Suprapubic skin (tissue), 4 donors: ENCODE data around the gene PDE11A. TPM values are rescaled to one million over a fixed set of nuclear protein-coding genes. Genes with fewer than 3 reads are reported as not detected.

Experiments
- DNase-seq, 2 donors: peaks; one replicate each; pipeline ENCODE4 v3.0.0-alpha.2; 2019; ENCODE audit warnings: low spot score in 2 of 2
- H3K27ac ChIP-seq: fragments of 200-600 bp; sonication (generic); one replicate; pipeline ENCODE4 v1.5.1; 2019
- H3K27me3 ChIP-seq: fragments of 200-600 bp; sonication (generic); one replicate; pipeline ENCODE4 v1.5.1; 2019
- H3K36me3 ChIP-seq: fragments of 200-600 bp; sonication (generic); one replicate; pipeline ENCODE4 v1.5.1; 2019
- H3K4me1 ChIP-seq: fragments of 200-600 bp; sonication (generic); one replicate; pipeline ENCODE4 v1.5.1; 2019
- H3K4me3 ChIP-seq: fragments of 200-600 bp; sonication (generic); one replicate; pipeline ENCODE4 v1.5.1; 2019; ENCODE audit warnings: mild to moderate bottlenecking
- H3K9me3 ChIP-seq: fragments of 200-600 bp; sonication (generic); one replicate; pipeline ENCODE4 v1.5.1; 2019
- EP300 ChIP-seq: sonication (generic); formaldehyde crosslinking; IDR thresholded peaks from one replicate; pipeline ENCODE4 v1.6.1; 2017; ENCODE audit warnings: antibody characterized with exemption
- POLR2A ChIP-seq, 2 donors: fragments of 450-650 bp; IDR thresholded peaks; one replicate each; pipeline ENCODE4 v1.6.1; 2017; ENCODE audit warnings: antibody characterized with exemption in 2 of 2, mild to moderate bottlenecking in 2 of 2, moderate library complexity in 2 of 2
- POLR2AphosphoS5 ChIP-seq, 3 donors: sonication (generic); formaldehyde crosslinking; IDR thresholded peaks; one replicate each; pipeline ENCODE4 v1.6.1; 2017; ENCODE audit warnings: antibody characterized with exemption in 3 of 3
- WGBS: methylation state at CpG from one replicate; pipeline ENCODE4 v1.1.5; 2018; 5-methylcytosine and 5-hydroxymethylcytosine counted together
- total RNA-seq, 4 donors: library from RNA; depleted of rRNA; stranded (reverse); fragments of >200 nt; gene quantifications; one replicate each; pipeline ENCODE4 v1.1.0, GENCODE V29; 2016
- TF ChIP-seq, protein P1 (sequence below), 2 donors: fragments of 200-600 bp in 1 of 2; fragments of 450-650 bp in 1 of 2; sonication (generic) in 1 of 2; IDR thresholded peaks; one replicate each; pipeline ENCODE4 v1.5.1; 2016 to 2019; ENCODE audit warnings: antibody characterized with exemption in 2 of 2, mild to moderate bottlenecking in 1 of 2, moderate library complexity in 1 of 2

Gene PDE11A
- total RNA-seq, 4 donors from 2014 or later, result 0.08 to 1.0 (median 0.36) TPM

DNA sequence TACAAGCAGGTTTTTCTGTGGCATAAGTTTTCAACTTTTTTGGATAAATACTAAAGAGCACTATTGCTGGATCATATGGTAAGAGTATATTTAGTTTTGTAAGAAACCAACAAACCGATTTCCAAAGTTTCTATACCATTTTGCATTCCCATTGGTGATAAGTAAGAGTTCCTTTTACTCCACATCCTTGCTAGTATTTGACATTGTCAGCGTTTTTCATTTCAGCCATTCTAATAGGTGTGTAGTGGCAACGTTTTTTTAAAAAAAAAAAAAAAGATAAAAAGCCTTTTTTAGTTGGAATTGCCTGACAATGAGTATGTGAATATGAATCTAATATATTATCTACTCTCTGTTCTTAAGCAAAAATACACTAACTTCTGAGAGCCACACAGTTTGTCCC, 494.1 kb downstream of the PDE11A start:
- H3K27ac ChIP-seq, result no peak overlapping the region
- H3K4me1 ChIP-seq, result no peaks in the 10 kb centered on the region
- no peaks in the 10 kb centered on the region for H3K9me3 ChIP-seq
- H3K4me3 ChIP-seq, result no peak overlapping the region
- DNase-seq, result no peak
- no peaks in the 10 kb centered on the region for H3K36me3 ChIP-seq
- no peaks in the 10 kb centered on the region for H3K27me3 ChIP-seq
- TF ChIP-seq EP300, result no peak
- no peak for TF ChIP-seq POLR2A (IDR thresholded peaks at IDR 0.05)
- no peak for TF ChIP-seq POLR2AphosphoS5 (IDR thresholded peaks at IDR 0.05)
- TF ChIP-seq, protein P1, sequence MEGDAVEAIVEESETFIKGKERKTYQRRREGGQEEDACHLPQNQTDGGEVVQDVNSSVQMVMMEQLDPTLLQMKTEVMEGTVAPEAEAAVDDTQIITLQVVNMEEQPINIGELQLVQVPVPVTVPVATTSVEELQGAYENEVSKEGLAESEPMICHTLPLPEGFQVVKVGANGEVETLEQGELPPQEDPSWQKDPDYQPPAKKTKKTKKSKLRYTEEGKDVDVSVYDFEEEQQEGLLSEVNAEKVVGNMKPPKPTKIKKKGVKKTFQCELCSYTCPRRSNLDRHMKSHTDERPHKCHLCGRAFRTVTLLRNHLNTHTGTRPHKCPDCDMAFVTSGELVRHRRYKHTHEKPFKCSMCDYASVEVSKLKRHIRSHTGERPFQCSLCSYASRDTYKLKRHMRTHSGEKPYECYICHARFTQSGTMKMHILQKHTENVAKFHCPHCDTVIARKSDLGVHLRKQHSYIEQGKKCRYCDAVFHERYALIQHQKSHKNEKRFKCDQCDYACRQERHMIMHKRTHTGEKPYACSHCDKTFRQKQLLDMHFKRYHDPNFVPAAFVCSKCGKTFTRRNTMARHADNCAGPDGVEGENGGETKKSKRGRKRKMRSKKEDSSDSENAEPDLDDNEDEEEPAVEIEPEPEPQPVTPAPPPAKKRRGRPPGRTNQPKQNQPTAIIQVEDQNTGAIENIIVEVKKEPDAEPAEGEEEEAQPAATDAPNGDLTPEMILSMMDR (IDR thresholded peaks at IDR 0.05), result no peak
- WGBS, result 83% methylated on average over 3 of the region's 3 CpGs

- WGBS, result 64% methylated on average over 1 of the region's 1 CpG
- no peaks in the 10 kb centered on the region for H3K36me3 ChIP-seq
- no peak for DNase-seq
These were observed 495.5 kb downstream of the PDE11A start for GRCh38 chr2:177577075-177577474.

DNA sequence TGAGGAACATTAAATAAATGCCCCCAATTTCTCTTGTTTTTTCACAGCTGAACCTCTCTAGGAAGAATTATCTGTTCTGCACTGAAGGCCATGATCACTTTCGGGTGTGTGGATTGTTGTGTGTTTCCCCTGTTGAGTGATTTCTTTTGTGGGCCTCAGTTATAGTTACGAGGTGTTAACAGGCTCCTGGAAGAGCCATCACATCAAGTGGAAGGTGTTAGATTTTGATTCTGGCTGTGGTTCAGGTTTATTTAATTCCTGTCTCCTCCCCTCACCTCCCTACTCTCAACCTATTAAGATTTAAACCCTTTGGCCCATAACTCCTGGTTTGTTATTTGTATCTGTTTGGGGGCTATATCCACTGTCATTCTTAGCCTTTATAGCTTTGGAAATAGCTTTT, 497.2 kb downstream of the PDE11A start:
- Histone ChIP-seq H3K4me1 (no peaks in the 10 kb centered on the region), H3K27ac (no peak overlapping the region), H3K4me3 (no peak overlapping the region), H3K9me3 (no peaks in the 10 kb centered on the region), H3K27me3 (no peaks in the 10 kb centered on the region), H3K36me3 (no peaks in the 10 kb centered on the region)
- DNase-seq, result no peak
- 97% methylated on average over 2 of the region's 2 CpGs for WGBS
- TF ChIP-seq, protein P1 (IDR thresholded peaks at IDR 0.05), result no peak
- TF ChIP-seq POLR2A (IDR thresholded peaks at IDR 0.05) (no peak), POLR2AphosphoS5 (IDR thresholded peaks at IDR 0.05) (no peak), EP300 (no peak)

More at GRCh38 chr2:177577075-177577474, 495.5 kb downstream of the PDE11A start:
- H3K9me3 ChIP-seq, result no peaks in the 10 kb centered on the region
- no peak overlapping the region for H3K27ac ChIP-seq
- no peaks in the 10 kb centered on the region for H3K27me3 ChIP-seq
- no peak for TF ChIP-seq POLR2A (IDR thresholded peaks at IDR 0.05)
- TF ChIP-seq, protein P1 (IDR thresholded peaks at IDR 0.05), result no peak
- no peak for TF ChIP-seq EP300
- no peak for TF ChIP-seq POLR2AphosphoS5 (IDR thresholded peaks at IDR 0.05)
- H3K4me1 ChIP-seq, result no peaks in the 10 kb centered on the region
- H3K4me3 ChIP-seq, result no peak overlapping the region

- no peaks in the 10 kb centered on the region for H3K27me3 ChIP-seq
- no peak overlapping the region for H3K4me3 ChIP-seq
- H3K9me3 ChIP-seq, result no peaks in the 10 kb centered on the region
- H3K36me3 ChIP-seq, result no peaks in the 10 kb centered on the region
- WGBS, result 88% methylated on average over 7 of the region's 7 CpGs
- H3K27ac ChIP-seq, result no peak overlapping the region
- no peak for DNase-seq
- no peaks in the 10 kb centered on the region for H3K4me1 ChIP-seq
- TF ChIP-seq POLR2A (IDR thresholded peaks at IDR 0.05), result no peak
- TF ChIP-seq, protein P1 (IDR thresholded peaks at IDR 0.05), result no peak
These were observed 498.2 kb downstream of the PDE11A start for GRCh38 chr2:177574356-177574755.

Other genes with a start within 250 kb of the PDE11A start
- gene RBM45, start 39.7 kb upstream of the PDE11A start, total RNA-seq, result 10 to 100 TPM in 2 of 4 donors, 1 to 10 TPM in 2; 7.0 to 11.7 (median 10.5) TPM
- gene OSBPL6, start 121.7 kb upstream of the PDE11A start, total RNA-seq, result 10 to 100 TPM; 19.5 to 30.9 (median 23.9) TPM